Measurements from ENCODE around the gene ZNF17.
"Not testable (repeated sequence)": the region's sequence is repeated elsewhere in the genome, so short reads cannot be mapped to it uniquely, and the experiment has no call there.

The ZNF17 gene

DNA sequence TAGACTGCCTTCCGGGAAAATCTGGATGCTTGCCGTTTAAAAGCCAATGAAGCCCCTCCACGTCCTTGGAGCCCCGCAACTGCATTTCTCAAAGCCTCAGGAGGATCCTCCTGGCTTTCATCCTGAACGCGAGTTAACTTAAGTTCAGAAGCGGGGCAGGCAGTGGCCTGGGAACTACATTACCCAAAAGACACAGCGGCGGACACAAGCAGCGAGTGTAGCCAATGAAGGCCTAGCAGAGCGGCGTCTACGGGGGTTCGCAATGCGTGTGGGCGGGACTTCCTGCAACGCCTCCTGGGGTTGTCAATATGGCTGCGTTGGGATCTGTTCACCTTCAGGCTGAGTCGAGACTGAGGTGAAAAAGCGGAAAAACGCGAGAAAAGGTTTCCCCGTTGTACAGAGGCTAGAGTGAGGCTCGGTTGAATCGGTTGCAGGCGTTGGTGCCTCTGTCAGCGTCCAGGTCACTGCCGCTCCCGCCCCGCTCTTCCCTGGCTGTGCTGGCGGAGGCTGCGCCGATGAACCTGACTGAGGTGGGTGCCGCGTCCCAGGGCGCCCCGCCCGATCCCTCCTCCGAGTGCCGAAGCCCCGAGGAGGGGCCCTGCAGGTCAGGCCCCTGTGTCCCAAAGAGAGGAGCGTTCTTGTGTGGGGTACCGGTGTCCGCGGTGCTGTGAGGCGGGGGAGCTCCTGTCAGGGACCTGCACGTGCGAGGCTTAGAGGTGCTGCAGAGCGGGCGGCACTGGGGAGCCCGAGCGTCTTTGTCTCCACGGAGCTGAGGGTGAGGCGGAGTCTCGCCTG is at the start of gene ZNF17:
TSS of gene ZNF17 (plus strand) at position 285 of the 795 bp plus-strand sequence. CDS start 2,455 bp downstream, outside the sequence.
- DNase-seq: peak; percentile 48

DNA sequence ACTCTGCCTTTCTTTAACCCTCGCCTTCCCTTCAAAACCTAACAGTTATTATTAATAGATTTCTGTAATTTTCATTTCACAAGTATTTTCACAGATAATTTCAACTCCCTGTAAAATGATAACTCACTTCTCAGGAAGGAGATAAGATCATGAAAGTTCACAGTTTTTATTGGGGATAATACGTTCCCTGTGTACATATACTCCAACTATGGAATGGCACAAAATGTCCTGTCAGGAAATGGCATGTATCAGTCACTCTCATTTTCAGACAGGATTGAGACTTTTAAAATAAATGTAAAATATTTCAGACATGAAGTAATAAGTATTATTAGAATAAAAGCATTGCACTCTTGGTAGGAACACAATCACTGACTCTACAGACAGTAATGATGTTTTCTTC is 48.5 kb upstream of the ZNF17 start:
- no peak for DNase-seq

DNA sequence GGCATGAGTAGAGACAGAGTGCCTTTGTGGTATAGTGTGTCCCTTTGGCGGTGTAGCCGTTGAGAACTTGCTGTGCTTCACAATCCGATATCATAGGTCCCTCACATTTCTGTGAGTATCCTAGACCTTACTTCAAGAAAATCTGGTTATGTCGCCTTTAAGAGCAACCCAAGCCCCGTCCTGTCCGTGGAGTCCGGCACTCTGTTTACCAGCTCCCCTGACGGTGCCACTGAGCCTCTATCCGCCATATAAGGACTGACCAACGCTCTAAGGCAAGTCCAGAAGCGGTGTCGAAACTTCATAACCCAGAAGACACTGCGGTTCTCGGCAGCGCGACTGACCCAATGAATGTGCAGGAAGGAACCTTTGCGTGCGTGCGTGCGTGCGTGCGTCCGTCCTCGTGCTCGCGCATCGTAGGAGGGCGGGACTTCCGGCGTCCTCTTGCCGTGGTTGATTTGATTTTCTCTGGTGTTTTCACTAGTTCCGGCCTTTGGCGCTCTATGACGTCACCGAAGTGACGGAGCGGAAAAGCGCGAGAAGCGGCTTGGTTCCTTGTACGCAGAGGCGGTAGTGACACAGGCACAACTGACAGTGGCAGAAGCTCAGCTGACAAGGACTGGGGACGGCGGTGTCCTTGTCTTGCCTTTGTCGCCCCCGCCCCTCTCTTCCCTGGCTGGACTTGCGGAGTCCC is 47.8 kb upstream of the ZNF17 start, which contains the start of the genes TRAPPC2B and ZNF547:
TSS of gene TRAPPC2B (plus strand) at position 555 of the 691 bp plus-strand sequence. CDS start 1,283 bp downstream, outside the sequence.
TSS of gene ZNF547 (plus strand) at position 555 of the 691 bp plus-strand sequence. CDS start 5,005 bp downstream, outside the sequence.
- peak; percentile 94 for DNase-seq

DNA sequence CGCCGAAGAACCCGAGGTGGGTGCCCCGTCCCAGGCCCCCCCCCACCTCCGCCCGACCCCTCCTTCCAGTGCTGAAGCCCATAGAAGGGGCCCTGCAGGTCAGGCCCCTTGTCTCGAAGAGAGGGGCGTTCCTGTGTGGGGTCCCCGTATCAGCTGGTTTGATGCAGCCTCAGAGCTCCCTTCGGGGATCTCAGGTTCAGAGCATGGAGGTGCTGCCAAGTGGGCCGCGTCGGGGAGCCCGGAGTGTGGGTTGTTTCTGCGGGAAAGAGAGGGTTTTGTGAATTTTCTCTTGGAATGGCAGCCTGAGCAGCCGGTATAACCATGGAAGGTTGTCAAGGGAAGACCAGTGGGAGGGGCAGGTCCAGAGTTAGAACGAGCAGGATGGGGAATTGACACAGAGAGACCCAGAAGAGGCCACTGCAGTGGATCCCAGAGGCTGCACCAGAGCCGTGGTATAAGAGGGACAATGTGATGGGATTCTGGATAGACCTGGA is 47.2 kb upstream of the ZNF17 start:
- no peak for DNase-seq

DNA sequence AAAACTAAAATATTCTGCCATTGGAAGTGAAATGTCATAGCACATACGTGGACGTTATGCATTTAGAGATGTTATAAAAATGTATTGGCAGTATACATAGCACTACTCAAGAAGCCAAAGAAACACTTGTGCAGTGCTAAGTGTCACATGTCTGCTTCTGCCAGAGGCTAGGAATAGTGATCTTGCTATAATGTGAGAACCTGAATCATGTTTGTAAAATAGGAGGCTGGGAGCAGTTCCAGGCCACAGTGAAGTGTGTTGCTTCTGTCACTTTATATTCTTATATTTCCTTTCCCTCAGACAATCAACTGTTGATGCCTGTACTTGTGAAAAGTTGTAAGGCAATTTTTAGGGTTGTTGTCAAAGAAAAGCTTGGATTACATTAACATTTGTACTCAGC is 44.2 kb upstream of the ZNF17 start:
- DNase-seq: no peak

DNA sequence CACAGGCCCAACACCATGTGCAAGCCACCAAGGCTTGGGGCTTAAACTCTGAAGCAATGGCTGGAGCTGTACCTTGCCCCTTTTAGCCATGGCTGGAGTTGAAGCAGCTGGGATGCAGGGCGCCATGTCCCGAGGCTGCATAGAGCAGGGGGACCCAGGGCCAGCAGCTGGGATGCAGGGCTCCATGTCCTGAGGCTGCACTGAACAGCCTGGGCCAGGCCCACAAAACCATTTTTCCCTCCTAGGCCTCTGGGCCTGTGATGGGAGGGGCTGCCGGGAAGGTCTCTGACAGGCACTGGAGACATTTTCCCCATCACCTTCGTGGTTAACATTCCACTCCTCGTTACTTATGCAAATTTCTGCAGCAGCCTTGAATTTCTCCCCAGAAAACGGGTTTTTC is 36.8 kb upstream of the ZNF17 start:
- no peak for DNase-seq

DNA sequence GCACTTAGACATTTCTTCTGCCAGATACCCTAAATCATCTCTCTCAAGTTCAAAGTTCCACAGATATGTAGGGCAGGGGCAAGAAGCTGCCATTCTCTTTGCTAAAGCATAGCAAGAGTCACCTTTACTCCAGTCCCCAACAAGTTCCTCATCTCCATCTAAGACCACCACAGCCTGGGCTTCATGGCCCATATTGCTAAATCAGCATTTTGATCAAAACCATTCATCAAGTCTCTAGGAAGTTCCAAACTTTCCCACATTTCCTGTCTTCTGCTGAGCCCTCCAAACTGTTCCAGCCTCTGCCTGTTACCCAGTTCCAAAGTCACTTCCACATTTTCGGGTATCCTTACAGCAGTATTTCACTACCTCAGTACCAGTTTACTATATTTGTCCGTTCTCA is 36.3 kb upstream of the ZNF17 start:
- not testable (repeated sequence) for DNase-seq

DNA sequence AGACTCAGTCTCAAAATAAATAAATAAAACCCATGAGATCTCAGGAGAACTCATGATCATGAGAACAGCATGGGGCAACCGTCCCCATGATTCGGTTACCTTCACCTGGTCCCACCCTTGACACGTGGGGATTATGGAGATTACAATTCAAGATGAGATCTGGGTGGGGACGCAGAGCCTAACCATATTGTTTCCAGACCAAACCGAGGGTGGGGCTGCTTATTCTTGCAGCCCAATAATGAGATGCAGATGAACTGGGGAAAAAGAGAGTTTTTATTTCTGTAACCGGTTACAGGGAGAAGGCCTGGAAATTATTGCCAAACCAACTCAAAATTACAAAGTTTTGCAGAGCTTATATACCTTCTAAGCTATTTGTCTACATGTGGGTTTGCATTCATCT is 34.8 kb upstream of the ZNF17 start:
- DNase-seq: no peak

DNA sequence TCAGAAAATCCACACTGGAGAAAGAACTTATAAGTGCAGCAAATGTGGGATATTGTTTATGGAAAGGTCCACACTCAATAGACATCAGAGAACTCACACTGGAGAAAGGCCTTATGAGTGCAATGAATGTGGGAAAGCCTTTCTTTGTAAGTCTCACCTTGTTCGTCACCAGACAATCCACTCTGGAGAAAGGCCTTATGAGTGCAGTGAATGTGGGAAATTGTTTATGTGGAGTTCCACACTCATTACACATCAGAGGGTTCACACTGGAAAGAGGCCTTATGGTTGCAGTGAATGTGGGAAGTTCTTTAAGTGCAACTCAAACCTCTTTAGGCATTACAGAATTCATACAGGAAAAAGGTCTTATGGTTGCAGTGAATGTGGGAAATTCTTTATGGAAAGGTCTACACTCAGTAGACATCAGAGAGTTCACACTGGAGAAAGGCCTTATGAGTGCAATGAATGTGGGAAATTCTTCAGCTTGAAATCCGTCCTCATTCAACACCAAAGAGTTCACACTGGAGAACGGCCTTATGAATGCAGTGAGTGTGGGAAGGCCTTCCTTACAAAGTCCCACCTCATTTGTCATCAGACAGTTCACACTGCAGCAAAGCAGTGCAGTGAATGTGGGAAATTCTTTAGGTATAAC is 33.3 kb upstream of the ZNF17 start:
- no peak for DNase-seq

DNA sequence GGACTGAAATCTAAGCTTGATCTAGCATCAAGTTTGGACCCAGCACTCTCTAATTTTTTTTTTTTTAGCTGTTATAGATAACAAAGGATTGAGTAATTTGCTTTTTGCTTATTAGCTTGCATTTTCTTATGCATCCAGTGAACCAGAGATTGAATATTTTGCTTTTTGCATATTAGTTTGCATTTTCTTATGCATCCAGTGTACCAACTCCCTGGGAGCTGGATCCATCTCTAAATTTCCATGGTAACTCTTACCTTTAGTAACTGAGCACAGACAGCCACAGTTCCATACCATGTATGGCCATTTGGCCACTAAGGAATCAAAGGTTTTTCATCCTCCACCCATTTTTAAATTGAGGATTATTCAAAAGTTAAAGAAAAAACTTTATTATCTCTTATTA is 30.0 kb upstream of the ZNF17 start:
- DNase-seq: no peak

DNA sequence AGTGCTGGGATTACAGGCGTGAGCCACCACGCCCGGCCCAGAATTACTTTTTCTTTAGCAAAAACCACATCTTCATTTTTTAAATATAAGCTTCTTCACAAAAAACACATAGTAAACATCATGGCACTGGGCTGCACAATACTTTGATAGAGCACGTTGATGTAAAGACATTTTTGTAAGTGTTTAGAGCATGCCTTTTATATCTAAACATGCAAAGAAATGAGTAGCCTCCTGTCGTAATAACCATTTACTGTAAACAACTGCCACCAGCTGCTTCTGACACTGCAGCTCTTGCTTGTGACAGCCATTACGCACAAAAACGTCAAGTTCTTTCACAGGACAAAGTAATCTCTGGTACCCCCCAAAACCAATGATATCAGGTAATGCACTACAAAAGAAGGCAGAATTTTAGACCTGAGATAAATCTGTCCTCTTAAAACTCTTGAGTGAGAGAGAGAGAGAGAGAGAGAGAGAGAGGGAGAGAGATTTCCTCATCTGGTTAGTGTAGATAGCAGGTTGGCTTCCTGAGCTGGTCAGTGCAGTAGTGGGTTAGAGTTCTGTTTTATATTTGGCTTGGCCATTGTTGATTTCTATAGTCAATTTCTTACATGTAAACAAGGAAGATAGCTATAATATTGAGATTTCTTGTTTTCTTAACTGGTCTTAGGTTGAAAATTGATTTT is 28.0 kb upstream of the ZNF17 start:
- DNase-seq: no peak

DNA sequence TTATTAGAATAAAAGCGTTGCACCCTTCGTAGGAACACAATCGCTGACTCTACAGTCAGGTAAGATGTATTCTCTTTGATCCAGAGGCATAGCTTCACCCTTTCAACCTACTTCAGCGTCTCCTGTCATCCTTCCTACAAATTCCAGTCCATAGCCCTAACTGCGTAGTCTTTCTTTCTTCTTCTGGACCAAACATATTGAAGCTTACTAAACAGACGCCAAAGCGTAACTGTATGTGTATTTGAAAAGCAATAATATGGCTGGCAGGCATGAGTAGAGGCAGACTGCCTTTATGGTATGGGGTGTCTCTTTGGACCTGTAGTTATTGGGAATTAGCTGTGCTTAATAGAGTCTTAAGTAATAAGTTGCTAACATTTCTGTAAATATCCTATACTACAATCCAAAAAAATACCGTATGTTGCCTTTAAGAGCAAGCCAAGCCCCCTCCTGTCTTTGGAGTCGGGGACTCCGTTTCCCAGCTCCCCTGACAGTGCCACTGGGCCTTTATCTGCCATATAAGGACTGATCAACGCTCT is 21.7 kb upstream of the ZNF17 start:
- no peak for DNase-seq

DNA sequence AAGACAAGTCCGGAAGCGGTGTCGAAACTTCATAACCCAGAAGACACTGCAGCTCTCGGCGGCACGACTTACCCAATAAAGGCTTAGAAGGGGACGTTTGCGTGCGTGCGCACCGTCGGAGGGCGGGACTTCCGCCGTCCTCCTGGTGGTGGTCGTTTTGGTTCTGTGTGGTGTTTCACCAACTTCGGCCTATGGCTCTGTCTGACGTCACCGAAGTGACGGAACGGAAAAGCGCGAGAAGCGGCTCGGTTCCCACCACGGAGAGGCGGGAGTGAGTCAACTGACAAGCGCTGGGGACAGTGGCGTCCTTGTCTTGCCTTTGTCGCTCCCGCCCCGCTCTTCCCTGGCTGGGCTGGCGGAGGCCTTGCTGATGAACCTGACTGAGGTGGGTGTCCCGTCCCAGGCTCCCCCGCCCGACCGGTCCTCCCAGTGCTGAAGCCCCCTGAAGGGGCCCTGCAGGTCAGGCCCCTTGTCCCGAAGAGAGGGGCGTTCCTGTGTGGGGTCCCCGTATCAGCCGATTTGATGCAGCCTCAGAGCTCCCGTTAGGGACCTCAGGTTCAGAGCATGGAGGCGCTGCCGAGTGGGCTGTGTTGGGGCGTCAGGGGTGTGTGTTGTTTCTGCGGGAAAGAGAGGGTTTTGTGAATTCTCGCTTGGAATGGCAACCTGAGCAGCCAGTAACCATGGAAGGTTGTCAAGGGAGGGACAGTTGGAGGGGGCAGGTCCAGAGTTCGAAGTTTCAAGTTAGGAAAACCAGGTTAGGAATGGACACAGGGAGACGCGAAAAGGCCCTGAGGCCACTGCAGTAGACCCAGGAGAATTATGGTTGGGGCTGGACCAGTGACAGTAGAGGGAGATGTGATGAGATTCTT is 21.0 kb upstream of the ZNF17 start, which contains the start of gene ZNF548:
TSS of gene ZNF548 (plus strand) at position 125 of the 869 bp plus-strand sequence. CDS start at position 371, 246 bp downstream.
- DNase-seq: peak; percentile 77

DNA sequence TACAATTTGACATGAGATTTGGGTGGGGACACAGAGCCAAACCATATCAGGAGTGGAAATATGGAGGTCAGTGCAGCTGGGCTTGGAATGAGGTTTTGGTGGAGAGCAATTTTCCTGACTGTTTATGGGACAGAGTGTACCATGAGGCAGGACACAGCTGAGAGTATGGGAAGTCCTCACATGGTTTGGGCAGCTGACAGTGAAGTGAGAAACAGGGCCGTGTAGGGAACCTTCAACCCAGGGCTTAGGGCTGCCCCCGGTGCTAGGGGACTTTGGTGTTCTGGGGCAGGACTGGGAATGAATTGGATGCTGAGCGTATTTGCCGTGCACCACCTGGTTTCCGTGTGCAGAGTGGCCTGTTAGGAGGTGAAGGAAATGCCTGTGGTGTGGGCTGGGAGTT is 15.3 kb upstream of the ZNF17 start:
- no peak for DNase-seq

DNA sequence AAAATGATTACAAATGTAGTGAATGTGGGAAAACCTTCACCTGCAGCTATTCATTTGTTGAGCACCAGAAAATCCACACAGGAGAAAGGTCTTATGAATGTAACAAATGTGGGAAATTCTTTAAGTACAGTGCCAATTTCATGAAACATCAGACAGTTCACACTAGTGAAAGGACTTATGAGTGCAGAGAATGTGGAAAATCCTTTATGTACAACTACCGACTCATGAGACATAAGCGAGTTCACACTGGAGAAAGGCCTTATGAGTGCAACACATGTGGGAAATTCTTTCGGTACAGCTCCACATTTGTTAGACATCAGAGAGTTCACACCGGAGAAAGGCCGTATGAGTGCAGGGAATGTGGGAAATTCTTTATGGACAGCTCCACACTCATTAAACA is 12.1 kb upstream of the ZNF17 start:
- DNase-seq: no peak

DNA sequence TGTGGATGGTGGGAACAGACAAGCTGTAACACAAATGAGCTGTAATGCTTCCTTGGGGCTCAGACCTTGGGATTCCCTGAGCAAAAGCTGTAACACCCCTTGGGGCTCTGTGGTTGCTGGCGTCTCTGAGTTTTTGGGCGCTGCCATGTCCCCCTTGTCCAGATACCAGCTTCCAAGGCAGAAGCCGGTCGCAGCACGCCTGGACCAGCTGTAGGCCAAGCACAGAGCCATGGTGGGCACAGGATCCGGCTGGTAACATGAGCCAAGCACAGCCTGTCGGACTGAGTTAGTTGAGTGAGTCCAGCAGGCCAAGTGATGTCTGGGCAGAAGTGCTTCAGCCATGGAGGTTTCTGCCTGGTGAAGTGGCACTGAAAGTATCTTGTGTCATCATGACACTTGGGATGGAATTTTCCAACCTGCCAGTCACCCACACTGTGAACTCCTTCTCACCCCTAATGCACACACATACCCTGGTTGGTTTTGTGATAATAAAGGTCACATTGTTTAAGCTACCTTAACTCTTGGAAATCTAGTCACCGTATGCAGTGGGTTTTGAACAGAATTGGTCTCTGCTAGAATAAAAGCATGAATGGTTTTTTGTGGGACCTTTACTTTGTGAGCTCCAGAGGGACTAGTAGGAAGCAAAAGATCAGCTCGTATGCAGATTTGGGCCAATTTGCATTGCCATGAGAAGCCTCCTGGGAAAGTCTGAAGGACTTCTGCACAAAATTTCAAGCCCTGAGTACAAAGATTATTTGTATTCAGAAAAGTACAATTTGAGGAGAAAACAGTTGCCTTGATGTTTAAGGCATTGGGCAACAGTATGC is 7.0 kb upstream of the ZNF17 start:
- no peak for DNase-seq

DNA sequence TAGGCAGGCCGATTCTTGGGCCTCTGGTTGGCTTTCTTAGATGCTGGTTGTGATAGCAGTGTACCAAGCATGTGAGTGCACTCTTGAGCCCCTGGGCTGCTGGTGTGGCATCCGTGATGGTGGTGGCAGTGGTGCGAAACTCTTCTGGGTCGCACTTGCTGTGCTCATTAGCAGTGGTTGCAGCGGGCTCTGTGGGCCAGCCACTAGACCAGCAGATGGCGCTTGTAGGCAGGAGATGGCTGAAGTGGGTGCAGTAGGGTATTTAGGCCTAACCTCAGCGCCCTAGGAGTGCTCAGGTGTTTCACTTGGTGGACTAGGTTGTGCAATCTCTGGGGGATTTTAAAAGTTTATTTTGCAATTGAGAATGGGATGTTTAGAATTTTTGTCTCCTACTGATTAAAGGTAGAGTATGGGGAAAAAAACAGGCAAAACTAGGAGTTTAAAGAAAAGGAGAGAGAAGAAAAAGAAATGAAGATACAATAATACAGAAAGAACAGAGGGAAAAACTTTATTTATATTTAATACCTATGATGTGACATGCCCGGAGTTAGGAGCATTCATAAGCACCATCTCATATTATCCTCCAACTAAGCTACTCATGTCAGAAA is 4.3 kb upstream of the ZNF17 start:
- DNase-seq: no peak

DNA sequence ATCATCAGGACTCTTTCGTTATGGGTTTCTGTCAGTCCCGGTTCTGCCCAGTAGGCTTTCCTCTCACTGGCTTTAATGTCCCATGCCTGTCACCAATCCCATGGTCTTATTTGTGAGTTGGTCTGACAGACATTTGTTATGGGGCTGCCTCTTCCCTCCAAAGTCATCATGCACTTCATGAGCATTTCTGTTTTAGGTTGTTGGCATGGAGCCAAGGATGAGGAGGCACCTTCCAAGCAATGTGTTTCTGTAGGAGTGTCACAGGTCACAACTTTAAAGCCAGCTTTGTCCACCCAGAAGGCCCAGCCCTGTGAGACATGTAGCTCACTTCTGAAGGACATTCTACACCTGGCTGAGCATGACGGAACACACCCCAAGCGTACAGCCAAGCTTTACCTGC is 8.5 kb downstream of the ZNF17 start:
- no peak for DNase-seq

DNA sequence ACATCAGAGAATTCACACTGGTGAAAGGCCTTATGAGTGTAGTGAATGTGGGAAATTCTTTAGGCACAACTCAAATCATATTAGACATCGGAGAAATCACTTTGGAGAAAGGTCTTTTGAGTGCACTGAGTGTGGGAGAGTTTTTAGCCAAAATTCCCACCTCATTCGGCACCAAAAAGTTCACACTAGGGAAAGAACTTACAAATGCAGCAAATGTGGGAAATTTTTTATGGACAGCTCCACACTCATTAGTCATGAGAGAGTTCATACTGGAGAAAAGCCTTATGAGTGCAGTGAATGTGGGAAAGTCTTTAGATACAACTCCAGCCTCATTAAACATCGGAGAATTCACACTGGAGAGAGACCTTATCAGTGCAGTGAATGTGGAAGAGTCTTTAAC is 10.1 kb downstream of the ZNF17 start:
- DNase-seq: no peak
